ENCODE data around the gene PAX6. TPM values are rescaled to one million over a fixed set of nuclear protein-coding genes. Genes with fewer than 3 reads are reported as not detected.

PAX6 gene
- polyA plus RNA-seq, 1 donor (not counting 4 experiments of a cell fraction or from before 2014, with no cell fraction given) = 0.12 TPM

DNA sequence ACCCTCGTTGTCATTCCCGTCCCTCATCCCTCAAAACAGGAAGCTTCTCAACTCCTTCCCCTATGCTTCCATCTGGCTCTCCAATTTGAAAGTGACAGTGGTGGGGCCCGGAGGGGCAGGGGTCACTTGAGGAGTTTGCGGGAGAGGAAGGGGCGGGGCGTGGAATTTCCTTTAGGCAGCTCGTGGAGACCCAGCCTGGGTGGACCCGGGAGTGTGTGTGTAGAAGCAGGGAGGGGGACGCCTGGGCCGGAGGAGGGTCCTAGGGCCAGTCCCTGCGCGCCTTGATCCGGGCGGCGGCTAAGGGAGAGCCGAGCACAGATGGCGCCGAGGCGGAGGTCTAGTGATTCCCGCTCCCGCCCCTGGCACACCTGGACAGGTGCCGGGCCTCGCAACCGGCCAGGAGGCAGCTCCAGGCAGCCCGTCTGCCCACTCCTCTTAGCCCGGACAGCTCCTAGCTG is 7.8 kb upstream of the PAX6 start:
- H3K4me2 ChIP-seq (ENCODE audit: control insufficient read depth, extremely low read depth, insufficient read depth, low read depth, low read length) = no peak overlapping the region
- no peaks in the 10 kb centered on the region for H3K36me3 ChIP-seq (ENCODE audit: control insufficient read depth in 2 of 2, extremely low read depth in 1 of 2, insufficient read depth in 2 of 2, low read length in 2 of 2)
- peaks cover 14% of the 10 kb centered on the region for H3K4me1 ChIP-seq (ENCODE audit: control insufficient read depth, extremely low read depth, insufficient read depth, low read length)
- no peak overlapping the region for H3K27ac ChIP-seq (ENCODE audit: control insufficient read depth, insufficient read depth, low read length)
- H3K9ac ChIP-seq (ENCODE audit: control insufficient read depth, extremely low read depth, insufficient read depth, low read length) = no peak overlapping the region
- H4K20me1 ChIP-seq (ENCODE audit: control insufficient read depth, extremely low read depth, insufficient read depth, low read length) = peaks cover 9% of the 10 kb centered on the region
- H3K4me3 ChIP-seq (ENCODE audit: control insufficient read depth in 2 of 3, extremely low read depth in 1 of 3, insufficient read depth in 2 of 3, low read depth in 1 of 3, low read length in 3 of 3) = no peak overlapping the region
- no peaks in the 10 kb centered on the region for H3K79me2 ChIP-seq (ENCODE audit: control insufficient read depth, insufficient read depth, low read length)
- FAIRE-seq (no peak), DNase-seq (ENCODE audit: low read depth, low spot score) (no peak)
- dilution Hi-C loops (cut with MboI; ENCODE audit: extremely low pct_ligation_motif_present, low sequenced_read_pairs) = no loop called here
- TF ChIP-seq EZH2 (IDR thresholded peaks at IDR 0.05; ENCODE audit: low read length) = no peak
- TF ChIP-seq, protein P1, sequence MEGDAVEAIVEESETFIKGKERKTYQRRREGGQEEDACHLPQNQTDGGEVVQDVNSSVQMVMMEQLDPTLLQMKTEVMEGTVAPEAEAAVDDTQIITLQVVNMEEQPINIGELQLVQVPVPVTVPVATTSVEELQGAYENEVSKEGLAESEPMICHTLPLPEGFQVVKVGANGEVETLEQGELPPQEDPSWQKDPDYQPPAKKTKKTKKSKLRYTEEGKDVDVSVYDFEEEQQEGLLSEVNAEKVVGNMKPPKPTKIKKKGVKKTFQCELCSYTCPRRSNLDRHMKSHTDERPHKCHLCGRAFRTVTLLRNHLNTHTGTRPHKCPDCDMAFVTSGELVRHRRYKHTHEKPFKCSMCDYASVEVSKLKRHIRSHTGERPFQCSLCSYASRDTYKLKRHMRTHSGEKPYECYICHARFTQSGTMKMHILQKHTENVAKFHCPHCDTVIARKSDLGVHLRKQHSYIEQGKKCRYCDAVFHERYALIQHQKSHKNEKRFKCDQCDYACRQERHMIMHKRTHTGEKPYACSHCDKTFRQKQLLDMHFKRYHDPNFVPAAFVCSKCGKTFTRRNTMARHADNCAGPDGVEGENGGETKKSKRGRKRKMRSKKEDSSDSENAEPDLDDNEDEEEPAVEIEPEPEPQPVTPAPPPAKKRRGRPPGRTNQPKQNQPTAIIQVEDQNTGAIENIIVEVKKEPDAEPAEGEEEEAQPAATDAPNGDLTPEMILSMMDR (optimal IDR thresholded peaks at IDR 0.05 in 1 of 3, IDR thresholded peaks at IDR 0.05 in 1 of 3, conservative IDR thresholded peaks at IDR 0.05 in 1 of 3; ENCODE audit: extremely low read depth in 1 of 3, insufficient read depth in 2 of 3, low read length in 3 of 3) = no peak
- H3K27me3 ChIP-seq (ENCODE audit: control insufficient read depth, extremely low read depth, insufficient read depth, low read length) = peaks cover 100% of the 10 kb centered on the region
- no peaks in the 10 kb centered on the region for H3K9me3 ChIP-seq (ENCODE audit: control insufficient read depth, low read depth, low read length)
- no peak overlapping the region for H2AFZ ChIP-seq (ENCODE audit: control insufficient read depth, low read length)
- H3K9me1 ChIP-seq (ENCODE audit: control insufficient read depth, extremely low read depth, insufficient read depth, low read length) = no peaks in the 10 kb centered on the region

DNA sequence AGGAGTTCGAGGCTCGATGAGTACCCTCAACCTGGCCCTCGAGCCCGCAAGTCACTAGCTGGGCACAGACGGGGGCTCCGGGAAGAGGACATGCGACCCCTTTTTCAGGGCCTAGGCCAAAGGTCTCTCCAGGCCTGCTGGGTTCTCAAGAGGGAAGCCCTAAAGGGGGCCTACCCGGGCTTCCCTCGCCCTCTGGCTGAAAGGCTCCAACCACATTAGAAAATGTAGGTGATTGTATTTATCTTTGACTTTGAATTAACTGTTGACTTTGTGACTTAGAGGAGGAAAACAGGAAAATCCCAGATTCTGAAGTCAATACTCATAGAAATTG is 7.3 kb upstream of the PAX6 start:
- peaks cover 9% of the 10 kb centered on the region for H4K20me1 ChIP-seq (ENCODE audit: control insufficient read depth, extremely low read depth, insufficient read depth, low read length)
- no peak for TF ChIP-seq EZH2 (IDR thresholded peaks at IDR 0.05; ENCODE audit: low read length)
- TF ChIP-seq, protein P1 (optimal IDR thresholded peaks at IDR 0.05 in 1 of 3, IDR thresholded peaks at IDR 0.05 in 1 of 3, conservative IDR thresholded peaks at IDR 0.05 in 1 of 3; ENCODE audit: extremely low read depth in 1 of 3, insufficient read depth in 2 of 3, low read length in 3 of 3) = no peak
- no peak overlapping the region for H3K9ac ChIP-seq (ENCODE audit: control insufficient read depth, extremely low read depth, insufficient read depth, low read length)
- no peak overlapping the region for H3K4me2 ChIP-seq (ENCODE audit: control insufficient read depth, extremely low read depth, insufficient read depth, low read depth, low read length)
- no peaks in the 10 kb centered on the region for H3K9me1 ChIP-seq (ENCODE audit: control insufficient read depth, extremely low read depth, insufficient read depth, low read length)
- no peaks in the 10 kb centered on the region for H3K36me3 ChIP-seq (ENCODE audit: control insufficient read depth in 2 of 2, extremely low read depth in 1 of 2, insufficient read depth in 2 of 2, low read length in 2 of 2)
- dilution Hi-C loops (cut with MboI; ENCODE audit: extremely low pct_ligation_motif_present, low sequenced_read_pairs) = no loop called here
- no peak overlapping the region for H3K4me3 ChIP-seq (ENCODE audit: control insufficient read depth in 2 of 3, extremely low read depth in 1 of 3, insufficient read depth in 2 of 3, low read depth in 1 of 3, low read length in 3 of 3)
- no peak for DNase-seq (ENCODE audit: low read depth, low spot score)
- no peak overlapping the region for H3K27ac ChIP-seq (ENCODE audit: control insufficient read depth, insufficient read depth, low read length)
- H3K9me3 ChIP-seq (ENCODE audit: control insufficient read depth, low read depth, low read length) = no peaks in the 10 kb centered on the region
- FAIRE-seq = no peak
- no peak overlapping the region for H2AFZ ChIP-seq (ENCODE audit: control insufficient read depth, low read length)
- H3K4me1 ChIP-seq (ENCODE audit: control insufficient read depth, extremely low read depth, insufficient read depth, low read length) = peaks cover 17% of the 10 kb centered on the region
- no peaks in the 10 kb centered on the region for H3K79me2 ChIP-seq (ENCODE audit: control insufficient read depth, insufficient read depth, low read length)
- peaks cover 100% of the 10 kb centered on the region for H3K27me3 ChIP-seq (ENCODE audit: control insufficient read depth, extremely low read depth, insufficient read depth, low read length)

All from keratinocyte (primary cell).